IPS DF 19.7 (cell line): ENCODE measurements around the gene C1R.
"Not testable (repeated sequence)": the region's sequence is repeated elsewhere in the genome, so short reads cannot be mapped to it uniquely, and the experiment has no call there.

Experiments
- DNase-seq: peaks from one replicate; pipeline ENCODE4 v3.0.0-alpha.2; 2013; ENCODE audit warnings: low read depth, low spot score

Gene C1R

GRCh38 chr12:7037411-7037810 is 54.8 kb downstream of the C1R start:
- DNase-seq = not testable (repeated sequence)

- no peak for DNase-seq
Measured at GRCh38 chr12:7035463-7035862, 56.8 kb downstream of the C1R start.

- DNase-seq = no peak
Measured at GRCh38 chr12:7034464-7034863, 57.8 kb downstream of the C1R start.

GRCh38 chr12:7032990-7033389 is 59.3 kb downstream of the C1R start:
- DNase-seq = no peak

- no peak for DNase-seq
Measured at GRCh38 chr12:7031306-7031705, 60.9 kb downstream of the C1R start.
